HG03432 (cell line): ENCODE data around the gene RBL1.
"Not testable (repeated sequence)": the region's sequence is repeated elsewhere in the genome, so short reads cannot be mapped to it uniquely, and the experiment has no call there.

Experiments used
- ATAC-seq: cut with Tn5 transposase; IDR thresholded peaks from one replicate; pipeline ENCODE4 v1.9.1; 2021; ENCODE audit warnings: mild to moderate bottlenecking, moderate library complexity; ENCODE audit not compliant: unreplicated experiment

Gene RBL1

DNA sequence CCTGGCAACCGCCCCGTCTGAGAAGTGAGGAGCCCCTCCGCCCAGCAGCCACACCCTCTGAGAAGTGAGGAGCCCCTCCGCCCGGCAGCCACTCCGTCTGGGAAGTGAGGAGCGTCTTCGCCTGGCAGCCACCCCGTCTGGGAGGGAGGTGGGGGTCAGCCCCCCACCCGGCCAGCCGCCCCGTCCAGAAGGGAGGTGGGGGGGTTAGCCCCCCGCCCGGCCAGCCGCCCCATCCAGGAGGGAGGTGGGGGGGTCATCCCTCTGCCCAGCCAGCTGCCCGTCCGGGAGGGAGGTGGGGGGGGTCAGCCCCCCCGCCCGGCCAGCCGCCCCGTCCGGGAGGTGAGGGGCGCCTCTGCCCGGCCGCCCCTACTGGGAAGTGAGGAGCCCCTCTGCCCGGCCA is 95.6 kb downstream of the RBL1 start:
- ATAC-seq, result not testable (repeated sequence)

DNA sequence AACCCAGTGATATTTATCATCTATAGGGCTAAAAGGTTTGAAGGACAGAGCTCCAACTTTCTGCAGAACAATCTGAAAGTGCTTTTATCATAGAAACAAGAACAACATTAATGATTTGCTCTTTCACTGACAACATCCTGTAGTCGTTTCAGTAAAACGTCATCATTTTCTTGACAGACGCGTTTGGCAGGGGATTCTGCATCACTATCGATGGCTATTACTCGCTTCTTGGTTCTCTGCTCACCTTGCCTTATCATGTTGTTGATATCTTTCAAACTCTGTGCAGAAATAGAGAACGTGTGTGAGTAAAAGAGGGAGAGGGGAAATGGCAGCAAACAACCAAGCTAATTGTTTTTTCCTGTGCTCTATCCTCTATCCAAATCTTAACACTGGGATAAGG is 97.1 kb downstream of the RBL1 start:
- no peak for ATAC-seq

DNA sequence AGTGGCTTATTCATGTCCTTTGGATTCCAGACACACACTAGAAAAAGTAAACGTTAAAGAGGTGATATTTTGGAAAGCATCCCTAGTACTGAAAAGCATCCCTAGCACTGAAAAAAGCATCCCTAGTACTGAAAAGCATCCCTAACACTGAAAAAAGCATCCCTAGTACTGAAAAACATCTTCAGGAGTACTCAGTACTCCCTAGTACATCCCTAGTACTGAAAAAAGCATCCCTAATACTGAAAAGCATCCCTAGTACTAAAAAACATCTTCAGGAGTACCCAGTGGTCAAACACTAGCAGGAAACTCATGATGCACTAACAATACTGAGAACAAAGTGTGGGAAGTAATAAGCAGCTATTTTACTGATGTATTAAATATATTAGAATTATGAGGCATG is 98.7 kb downstream of the RBL1 start:
- no peak for ATAC-seq

DNA sequence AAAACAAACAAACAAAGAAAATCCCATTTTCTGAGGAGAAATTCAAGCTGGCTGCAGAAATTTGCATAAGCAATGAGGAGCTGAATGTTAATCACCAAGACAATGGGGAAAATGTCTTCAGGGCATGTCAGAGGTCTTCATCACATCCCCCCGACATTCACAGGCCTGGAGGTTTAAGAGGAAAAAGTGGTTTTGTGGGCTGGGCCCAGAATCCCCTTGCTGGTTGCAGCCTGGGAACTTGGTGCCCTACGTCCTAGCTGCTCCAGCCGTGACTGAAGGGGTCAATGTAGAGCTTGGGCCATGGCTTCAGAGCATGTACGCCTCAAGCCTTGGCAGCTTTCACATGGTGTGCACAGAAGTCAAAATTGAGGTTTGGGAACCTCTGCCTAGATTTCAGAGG is 101.6 kb downstream of the RBL1 start:
- not testable (repeated sequence) for ATAC-seq

DNA sequence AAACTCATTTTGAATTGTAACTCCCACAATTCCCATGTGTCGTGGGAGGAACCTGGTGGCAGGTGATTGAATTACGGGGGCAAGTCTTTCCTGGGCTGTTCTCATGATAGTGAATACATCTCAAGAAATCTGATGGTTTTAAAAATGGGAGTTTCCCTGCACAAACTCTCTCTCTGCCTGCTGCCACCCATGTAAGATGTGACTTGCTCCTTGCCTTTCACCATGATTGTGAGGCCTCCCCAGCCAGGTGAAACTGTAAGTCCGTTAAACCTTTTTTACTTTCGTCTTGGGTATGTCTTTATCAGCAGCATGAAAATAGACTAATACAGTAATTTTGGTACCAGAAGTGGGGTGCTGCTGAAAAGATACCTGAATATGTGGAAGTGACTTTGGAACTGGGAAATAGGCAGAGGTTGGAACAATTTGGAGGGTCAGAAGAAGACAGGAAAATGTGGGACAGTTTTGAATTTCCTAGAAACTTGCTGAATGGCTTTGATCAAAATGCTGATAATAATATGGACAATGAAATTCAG is 102.9 kb downstream of the RBL1 start:
- no peak for ATAC-seq

DNA sequence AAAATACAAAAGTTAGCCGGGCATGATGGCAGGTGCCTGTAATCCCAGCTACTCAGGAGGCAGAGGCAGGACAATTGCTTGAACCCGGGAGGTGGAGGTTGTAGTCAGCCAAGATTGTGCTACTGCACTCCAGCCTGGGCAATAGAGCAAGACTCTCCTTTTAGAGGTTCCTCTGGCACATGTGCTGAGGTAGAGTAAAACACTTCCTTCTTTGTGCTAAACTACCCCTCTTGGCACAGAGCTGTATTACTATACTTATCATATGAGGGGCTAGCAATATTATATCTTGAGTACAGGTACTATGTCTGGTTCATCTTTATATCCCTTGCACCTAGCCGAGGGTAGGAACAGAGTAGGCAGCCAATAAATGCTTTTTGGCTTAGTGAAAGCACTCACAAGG is 104.1 kb downstream of the RBL1 start:
- no peak for ATAC-seq

DNA sequence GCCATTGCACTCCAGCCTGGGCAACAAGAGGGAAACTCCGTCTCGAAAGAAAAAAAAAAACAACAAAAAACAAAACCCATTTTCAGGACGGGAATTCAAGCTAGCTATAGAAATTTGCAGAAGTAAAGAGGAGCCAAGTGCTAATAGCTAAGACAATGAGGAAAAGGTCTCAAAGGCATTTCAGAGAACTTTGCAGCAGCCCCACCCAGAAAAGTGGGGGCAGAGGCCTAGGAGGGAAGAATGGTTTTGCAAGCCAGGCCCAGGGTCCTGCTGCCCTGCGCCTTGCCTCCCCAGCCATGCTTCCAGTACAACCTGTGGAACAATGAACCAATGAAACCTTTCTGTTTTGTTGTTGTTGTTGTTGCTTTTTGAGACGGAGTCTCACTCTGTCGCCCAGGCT is 106.0 kb downstream of the RBL1 start:
- no peak for ATAC-seq

DNA sequence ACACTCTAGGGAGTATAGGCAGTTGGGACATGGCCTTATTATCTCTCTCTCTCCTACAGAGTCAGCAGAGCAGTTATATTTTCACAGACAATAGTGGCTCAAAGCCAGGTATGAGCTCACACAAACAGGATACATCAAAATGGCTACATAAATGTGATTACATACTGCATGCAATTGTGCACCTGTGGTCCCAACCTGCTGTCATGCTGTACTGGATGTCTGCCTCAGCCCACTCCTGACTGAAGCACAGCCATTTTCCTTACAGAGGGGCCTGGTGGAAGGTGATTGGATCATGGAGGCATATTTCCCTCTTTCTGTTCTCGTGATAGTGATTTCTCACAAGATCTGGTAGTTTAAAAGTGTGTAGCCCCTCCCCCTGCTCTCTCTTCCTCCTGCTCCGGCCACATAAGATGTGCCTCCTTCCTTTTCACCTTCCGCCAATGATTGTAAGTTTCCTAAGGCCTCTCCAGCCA is 107.3 kb downstream of the RBL1 start:
- no peak for ATAC-seq

DNA sequence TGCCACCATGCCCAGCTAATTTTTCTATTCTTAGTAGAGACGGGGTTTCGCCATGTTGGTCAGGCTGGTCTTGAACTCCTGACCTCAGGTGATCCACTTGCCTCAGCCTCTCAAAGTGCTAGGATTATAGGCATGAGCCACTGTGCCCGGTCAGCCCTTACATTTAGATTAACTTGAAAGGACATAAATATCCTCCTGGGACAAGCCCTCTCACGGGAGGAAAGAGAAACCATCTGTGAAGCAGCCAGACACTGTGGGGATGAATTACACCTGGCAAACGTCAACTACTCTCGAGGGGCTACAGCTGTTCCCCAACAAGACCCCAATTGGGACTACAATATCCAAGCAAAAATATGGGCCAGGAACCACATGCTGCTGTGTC is 111.5 kb downstream of the RBL1 start:
- ATAC-seq, result no peak

DNA sequence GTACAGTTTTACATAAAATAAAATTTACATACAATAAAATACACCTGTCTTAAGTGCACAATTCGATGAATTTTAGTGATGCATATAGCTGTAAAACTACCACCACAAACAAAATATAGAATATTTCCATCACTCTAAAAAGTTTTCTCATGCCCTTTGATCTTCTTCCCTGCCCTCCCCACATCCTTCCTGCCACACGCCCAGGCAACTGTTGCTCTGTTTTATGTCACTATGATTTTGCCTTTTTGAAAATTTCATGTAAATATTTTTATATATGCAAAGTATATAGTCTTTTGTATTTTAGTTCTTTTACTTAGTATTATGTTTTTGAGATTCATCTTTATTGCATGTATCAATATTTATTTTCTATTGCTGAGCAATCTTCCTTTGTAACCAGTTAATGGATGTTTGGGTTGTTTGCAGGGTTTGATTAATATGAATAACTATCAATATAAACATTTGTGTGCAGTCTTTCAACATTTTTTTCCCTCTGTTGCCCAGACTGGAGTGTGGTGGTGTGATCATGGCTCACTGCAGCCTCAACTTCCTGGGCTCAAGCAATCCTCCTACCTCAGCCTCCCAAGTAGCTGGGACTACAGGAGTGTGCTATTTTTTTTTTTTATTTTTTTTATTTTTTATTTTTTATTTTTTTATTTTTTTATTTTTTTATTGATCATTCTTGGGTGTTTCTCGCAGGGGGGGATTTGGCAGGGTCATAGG is 120.5 kb downstream of the RBL1 start:
- no peak for ATAC-seq

DNA sequence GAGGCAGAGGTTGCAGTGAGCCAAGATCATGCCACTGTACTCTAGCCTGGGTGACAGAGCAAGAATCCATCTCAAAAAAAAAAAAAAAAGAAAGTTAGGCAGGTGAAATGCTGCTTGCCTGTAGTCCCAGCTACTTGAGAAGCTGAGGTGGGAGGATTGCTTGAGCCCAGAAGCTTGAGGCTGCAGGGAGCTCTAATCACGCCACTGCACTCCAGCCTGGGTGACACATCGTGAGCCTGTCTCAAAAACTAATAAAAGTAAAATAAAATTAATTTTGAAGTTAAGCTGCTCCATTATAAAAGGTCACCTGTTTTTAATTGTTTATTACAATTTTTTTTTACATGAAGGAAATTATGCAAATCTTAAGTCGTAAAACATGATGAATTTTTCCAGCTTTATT is 121.1 kb downstream of the RBL1 start:
- no peak for ATAC-seq

DNA sequence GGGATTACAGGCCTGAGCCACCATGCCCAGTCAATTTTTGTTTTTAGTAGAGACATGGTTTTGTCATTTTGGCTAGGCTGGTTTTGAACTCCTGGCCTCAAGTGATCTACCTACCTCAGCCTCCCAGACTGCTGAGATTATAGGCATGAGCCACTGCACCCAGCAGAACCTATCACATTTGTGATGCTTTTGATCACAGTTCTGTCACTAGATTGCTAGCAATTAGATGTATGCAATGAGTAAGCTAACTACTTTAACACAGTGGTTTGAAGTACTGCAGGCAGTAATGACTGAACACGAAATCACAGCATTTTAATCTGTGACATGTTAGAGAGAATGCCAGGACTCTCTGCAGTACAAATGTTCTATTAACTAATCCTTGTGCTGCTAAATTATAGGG is 124.7 kb downstream of the RBL1 start:
- ATAC-seq, result no peak

DNA sequence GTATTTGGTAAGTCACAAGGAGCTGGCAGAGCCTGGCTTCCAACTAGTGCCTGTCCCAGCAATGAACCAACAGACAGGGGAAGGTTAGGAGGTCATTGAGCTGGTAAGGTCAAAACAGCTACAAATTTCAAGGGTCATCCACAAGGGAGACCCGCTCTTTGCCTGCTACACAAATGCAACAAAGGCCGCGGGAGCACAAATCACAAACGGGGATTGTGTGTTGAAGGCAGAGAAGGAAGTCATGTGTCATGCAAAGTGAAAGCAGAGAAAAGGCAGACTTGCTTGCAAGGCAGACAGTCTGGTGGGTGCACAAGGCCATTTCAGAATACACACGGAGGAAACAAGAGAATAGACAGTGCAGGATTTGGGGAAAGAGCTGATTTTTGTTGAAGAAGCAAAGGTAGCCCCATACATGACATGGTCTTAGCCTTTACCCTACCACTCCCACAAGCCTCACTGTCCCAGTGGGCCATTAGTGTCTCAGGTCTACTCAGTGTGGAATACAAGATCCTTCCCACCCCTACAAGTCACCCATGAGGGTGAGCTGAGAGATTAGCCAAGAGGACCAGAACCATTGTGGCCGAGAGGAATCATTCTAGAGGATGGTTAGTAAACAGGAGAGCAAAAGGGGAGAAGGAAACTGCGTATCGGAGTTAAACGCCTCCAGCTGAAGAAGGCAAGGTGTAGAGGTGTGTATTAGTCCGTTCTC is 126.2 kb downstream of the RBL1 start:
- ATAC-seq, result no peak

DNA sequence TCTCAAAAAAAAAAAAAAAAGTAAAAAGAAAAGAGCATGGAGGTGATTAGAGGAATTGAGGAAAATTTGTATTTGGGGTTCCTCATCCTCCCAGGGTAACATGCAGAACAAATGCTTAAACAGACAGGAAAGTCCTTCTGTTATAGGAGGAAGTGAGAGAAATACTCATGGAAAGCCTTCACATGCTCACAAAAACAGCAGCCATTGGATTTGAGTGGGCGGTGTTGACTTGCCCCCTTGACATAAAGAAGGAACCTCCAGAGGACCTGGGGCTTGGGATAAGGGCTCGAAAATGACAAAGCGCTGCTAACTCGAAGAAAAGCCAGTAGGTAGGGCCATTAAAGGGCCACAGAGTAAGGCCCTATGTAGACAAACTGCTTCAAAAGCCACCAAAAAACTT is 126.7 kb downstream of the RBL1 start:
- ATAC-seq, result no peak

DNA sequence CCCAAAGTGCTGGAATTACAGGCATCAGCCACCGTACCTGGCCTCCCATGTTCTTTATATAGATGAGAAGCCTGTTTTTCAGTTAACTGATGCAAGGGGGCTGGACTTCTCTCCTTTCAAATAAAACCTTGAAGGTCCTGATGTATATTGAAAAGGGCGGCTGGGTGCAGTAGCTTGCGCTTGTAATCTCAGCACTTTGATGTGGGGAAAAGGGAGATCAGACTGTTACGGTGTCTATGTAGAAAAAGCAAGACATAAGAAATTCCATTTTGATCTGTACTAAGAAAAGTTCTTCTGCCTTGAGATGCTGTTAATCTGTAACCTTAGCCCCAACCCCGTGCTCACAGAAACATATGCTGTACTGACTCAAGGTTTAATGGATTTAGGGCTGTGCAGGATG is 128.2 kb downstream of the RBL1 start:
- no peak for ATAC-seq

DNA sequence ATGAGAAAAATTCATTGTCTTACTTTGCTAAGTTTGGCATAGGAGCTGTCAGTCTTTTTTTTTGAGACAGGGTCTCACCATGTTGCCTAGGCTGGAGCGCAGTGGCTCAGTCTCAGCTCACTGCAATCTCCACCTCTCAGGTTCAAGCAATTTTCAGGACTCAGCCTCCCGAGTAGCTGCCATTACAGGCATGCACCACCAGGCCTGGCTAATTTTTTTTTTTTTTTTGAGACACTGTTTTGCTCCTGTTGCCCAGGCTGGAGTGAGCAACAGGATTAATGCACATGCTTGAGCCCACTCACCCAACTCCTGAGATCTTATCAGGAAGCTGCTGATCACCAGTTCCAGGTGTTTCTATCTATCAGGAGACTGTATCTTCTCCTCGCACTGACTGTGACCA is 128.8 kb downstream of the RBL1 start:
- not testable (repeated sequence) for ATAC-seq

DNA sequence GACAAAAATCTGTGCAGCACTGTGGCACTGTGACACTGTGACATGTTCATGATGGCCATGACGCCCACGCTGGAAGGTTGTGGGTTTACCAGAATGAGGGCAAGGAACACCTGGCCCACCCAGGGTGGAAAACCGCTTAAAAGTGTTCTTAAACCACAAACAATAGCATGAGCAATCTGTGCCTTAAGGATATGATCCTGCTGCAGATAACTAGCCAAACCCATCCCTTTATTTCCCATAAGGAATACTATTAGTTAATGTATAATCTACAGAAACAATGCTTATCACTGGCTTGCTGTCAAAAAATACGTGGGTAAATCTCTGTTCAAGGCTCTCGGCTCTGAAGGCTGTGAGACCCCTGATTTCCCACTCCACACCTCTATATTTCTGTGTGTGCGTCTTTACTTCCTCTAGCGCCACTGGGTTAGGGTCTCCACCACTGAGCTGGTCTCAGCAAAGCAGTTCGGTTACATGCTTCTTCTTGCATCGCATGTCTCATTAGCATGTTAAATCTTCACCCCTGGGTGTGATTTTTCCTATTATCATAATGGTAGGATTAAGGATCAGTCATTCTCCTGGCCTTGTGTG is 133.3 kb downstream of the RBL1 start:
- ATAC-seq, result not testable (repeated sequence)

DNA sequence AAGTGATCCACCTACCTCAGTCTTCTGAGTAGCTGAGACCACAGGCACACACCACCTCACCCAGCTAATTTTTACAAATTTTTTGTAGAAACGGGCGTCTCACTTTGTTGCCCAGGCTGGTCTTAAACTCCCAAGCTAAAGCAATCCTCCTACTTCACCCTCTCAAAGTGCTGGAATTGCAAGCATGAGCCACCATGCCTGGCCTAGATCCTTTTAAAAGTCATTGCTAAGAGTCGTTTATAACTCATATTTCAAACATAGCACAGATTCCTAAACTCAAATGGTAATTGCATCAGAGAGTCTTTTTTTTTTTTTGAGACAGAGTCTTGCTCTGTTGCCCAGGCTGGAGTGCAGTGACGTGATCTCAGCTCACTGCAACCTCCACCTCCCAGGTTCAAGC is 136.6 kb downstream of the RBL1 start:
- ATAC-seq, result no peak

DNA sequence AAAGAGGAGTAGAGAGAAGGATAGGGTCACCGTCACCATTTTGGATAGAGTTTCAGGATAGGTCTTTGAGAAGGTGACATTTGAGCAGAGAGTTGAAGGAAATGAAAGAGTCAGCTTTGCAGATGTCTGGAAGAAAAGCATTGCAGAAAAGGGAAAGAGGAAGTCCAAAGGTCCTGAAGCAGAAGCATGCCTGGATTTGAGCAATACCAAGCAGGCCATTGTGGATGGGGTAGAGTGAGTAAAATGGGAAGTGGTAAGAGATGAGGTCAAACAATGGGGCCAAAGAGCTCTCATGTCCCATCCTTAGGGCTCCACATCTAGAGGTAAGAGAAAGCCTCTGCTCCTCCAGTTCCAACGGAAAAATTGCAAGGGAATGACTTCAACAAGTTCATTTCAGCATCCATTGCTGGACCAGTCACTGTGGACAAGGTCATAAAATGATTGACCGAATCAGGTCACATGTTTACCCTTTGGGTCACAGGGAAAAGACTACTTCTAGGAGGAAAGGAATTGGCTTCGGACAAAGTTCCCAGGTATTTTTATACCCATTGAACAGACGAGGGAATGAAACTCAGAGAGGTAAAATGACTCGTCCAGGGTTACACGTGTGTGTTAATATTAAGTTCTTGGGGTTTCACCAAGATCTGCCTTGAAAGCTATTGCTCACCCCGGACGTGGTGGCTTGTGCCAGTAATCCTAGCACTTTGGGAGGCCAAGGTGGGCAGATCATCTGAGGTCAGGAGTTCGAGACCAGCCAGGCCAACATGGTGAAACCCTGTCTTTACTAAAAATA is 137.7 kb downstream of the RBL1 start:
- no peak for ATAC-seq

DNA sequence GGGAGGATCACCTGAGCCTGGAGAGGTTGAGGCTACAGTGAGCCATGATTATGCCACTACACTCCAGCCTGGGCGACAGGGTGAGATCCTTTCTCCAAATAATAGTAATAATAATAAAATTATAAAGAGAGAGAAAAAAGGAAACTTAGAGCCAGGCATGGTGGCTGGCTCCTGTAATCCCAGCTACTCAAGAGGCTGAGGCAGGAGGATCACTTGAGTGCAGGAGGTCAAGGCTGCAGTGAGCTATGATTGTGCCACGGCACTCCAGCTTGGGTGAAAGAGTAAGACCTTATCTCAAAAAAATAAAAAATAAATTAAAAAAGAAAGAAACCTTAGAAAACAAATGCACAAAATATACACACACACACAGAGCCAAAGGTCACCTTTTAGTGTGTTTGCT is 139.1 kb downstream of the RBL1 start:
- no peak for ATAC-seq

DNA sequence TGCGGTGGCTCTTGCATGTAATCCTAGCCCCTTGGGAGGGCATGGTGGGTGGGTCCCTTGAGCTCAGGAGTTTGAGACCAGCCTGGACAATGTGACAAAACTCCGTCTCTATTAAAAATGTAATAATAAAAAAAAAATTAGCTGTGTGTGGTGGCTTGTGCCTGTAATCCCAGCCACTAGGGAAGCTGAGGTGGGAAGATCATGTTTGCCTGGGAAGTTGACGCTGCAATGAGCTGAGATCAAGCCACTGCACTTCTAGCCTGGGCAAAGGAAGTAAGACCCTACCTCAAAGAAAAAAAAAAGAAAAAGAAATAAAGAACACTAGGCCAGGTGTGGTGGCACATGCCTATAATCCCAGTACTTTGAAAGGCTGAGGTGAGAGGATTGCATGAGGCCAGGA is 139.8 kb downstream of the RBL1 start:
- no peak for ATAC-seq
